ENCODE data around the gene VIPR1.

VIPR1 gene

GRCh38 chr3:42491881-42492507, 10.4 kb upstream of the VIPR1 start:
- Histone ChIP-seq H3K9me3 (ENCODE audit: control insufficient read depth, insufficient read depth, low read depth, low read length) (no peaks in the 10 kb centered on the region), H3K4me3 (ENCODE audit: low read depth, low read length) (no peak overlapping the region), H3K4me1 (ENCODE audit: control insufficient read depth, insufficient read depth, low read length) (no peaks in the 10 kb centered on the region), H3K36me3 (ENCODE audit: control insufficient read depth in 2 of 2, insufficient read depth in 1 of 2, low read length in 2 of 2) (no peaks in the 10 kb centered on the region), H3K27ac (ENCODE audit: extremely low read depth, low read depth, low read length) (no peak overlapping the region)
- POLR2A ChIA-PET = no interaction called here
- CTCF ChIA-PET = interaction anchor here (0.5 to 0.6 kb wide), 2 partner anchors 23 to 61 kb away, joined by 3 to 4 read pairs; no protein-coding TSS in a partner anchor
- TF ChIP-seq ZNF366 (tag by site-specific recombination; conservative IDR thresholded peaks at IDR 0.05) = 0 out of 2 replicates have a peak, but pooled peaks have one; percentile 42
- 0 out of 2 replicates have a peak, but pooled peaks have one; percentile 24 for TF ChIP-seq ZIC2 (tag by site-specific recombination; IDR thresholded peaks at IDR 0.05)
- TF ChIP-seq, protein P1, sequence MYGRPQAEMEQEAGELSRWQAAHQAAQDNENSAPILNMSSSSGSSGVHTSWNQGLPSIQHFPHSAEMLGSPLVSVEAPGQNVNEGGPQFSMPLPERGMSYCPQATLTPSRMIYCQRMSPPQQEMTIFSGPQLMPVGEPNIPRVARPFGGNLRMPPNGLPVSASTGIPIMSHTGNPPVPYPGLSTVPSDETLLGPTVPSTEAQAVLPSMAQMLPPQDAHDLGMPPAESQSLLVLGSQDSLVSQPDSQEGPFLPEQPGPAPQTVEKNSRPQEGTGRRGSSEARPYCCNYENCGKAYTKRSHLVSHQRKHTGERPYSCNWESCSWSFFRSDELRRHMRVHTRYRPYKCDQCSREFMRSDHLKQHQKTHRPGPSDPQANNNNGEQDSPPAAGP (tag by site-specific recombination; IDR thresholded peaks at IDR 0.05) = no peak

DNA sequence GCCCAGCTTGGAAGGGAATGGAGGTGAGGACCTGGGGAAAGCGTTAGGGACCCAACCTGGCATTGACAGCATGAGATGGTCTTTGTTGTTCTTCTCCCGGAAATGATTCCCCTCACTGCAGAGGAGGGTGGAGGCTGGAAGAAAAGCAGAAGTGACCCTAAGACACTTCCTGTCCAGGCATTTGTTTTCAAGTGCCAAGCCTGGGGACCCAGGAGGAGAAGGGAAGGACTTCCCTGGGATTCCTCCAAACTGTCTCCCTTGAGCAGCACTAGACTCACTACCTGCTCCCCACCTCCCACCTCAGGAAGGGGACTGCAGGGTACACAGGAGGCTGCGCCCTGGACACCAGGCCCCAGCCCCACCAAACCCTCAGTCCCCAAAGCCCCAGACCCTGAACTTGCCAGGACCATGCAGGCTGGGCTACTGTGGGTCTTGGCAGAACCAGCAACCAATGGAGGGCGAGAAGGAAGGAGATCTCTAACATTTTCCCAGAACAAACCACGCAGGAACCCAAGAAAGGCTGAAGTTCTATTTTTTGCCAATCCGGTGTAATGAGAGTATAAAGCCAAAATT, 9.8 kb upstream of the VIPR1 start:
- ChIA-PET POLR2A (no interaction called here), CTCF (no interaction called here)
- Histone ChIP-seq H3K4me1 (ENCODE audit: control insufficient read depth, insufficient read depth, low read length) (no peaks in the 10 kb centered on the region), H3K27ac (ENCODE audit: extremely low read depth, low read depth, low read length) (no peak overlapping the region), H3K4me3 (ENCODE audit: low read depth, low read length) (no peak overlapping the region), H3K9me3 (ENCODE audit: control insufficient read depth, insufficient read depth, low read depth, low read length) (no peaks in the 10 kb centered on the region), H3K36me3 (ENCODE audit: control insufficient read depth in 2 of 2, insufficient read depth in 1 of 2, low read length in 2 of 2) (no peaks in the 10 kb centered on the region)
- TF ChIP-seq ZNF558 (tag by site-specific recombination; IDR thresholded peaks at IDR 0.05) (no peak), ZNF776 (tag by site-specific recombination; IDR thresholded peaks at IDR 0.05; ENCODE audit: borderline replicate concordance) (no peak), ZNF223 (tag by site-specific recombination; IDR thresholded peaks at IDR 0.05) (no peak), ZBTB1 (tag by site-specific recombination; IDR thresholded peaks at IDR 0.05) (no peak), ZNF529 (tag by site-specific recombination; IDR thresholded peaks at IDR 0.05; ENCODE audit: insufficient replicate concordance) (no peak), FEZF1 (tag by site-specific recombination; IDR thresholded peaks at IDR 0.05) (no peak), ZBTB21 (tag by site-specific recombination; IDR thresholded peaks at IDR 0.05) (no peak), ZNF626 (tag by site-specific recombination; IDR thresholded peaks at IDR 0.05) (no peak), GLI4 (tag by site-specific recombination; IDR thresholded peaks at IDR 0.05) (no peak), ZNF184 (tag by site-specific recombination; IDR thresholded peaks at IDR 0.05) (no peak), ZNF404 (tag by site-specific recombination; IDR thresholded peaks at IDR 0.05) (no peak), ZNF132 (tag by site-specific recombination; IDR thresholded peaks at IDR 0.05; ENCODE audit: borderline replicate concordance) (no peak), SP7 (tag by site-specific recombination; IDR thresholded peaks at IDR 0.05) (no peak), ZNF169 (tag by site-specific recombination; IDR thresholded peaks at IDR 0.05) (no peak)
- TF ChIP-seq, protein P2, sequence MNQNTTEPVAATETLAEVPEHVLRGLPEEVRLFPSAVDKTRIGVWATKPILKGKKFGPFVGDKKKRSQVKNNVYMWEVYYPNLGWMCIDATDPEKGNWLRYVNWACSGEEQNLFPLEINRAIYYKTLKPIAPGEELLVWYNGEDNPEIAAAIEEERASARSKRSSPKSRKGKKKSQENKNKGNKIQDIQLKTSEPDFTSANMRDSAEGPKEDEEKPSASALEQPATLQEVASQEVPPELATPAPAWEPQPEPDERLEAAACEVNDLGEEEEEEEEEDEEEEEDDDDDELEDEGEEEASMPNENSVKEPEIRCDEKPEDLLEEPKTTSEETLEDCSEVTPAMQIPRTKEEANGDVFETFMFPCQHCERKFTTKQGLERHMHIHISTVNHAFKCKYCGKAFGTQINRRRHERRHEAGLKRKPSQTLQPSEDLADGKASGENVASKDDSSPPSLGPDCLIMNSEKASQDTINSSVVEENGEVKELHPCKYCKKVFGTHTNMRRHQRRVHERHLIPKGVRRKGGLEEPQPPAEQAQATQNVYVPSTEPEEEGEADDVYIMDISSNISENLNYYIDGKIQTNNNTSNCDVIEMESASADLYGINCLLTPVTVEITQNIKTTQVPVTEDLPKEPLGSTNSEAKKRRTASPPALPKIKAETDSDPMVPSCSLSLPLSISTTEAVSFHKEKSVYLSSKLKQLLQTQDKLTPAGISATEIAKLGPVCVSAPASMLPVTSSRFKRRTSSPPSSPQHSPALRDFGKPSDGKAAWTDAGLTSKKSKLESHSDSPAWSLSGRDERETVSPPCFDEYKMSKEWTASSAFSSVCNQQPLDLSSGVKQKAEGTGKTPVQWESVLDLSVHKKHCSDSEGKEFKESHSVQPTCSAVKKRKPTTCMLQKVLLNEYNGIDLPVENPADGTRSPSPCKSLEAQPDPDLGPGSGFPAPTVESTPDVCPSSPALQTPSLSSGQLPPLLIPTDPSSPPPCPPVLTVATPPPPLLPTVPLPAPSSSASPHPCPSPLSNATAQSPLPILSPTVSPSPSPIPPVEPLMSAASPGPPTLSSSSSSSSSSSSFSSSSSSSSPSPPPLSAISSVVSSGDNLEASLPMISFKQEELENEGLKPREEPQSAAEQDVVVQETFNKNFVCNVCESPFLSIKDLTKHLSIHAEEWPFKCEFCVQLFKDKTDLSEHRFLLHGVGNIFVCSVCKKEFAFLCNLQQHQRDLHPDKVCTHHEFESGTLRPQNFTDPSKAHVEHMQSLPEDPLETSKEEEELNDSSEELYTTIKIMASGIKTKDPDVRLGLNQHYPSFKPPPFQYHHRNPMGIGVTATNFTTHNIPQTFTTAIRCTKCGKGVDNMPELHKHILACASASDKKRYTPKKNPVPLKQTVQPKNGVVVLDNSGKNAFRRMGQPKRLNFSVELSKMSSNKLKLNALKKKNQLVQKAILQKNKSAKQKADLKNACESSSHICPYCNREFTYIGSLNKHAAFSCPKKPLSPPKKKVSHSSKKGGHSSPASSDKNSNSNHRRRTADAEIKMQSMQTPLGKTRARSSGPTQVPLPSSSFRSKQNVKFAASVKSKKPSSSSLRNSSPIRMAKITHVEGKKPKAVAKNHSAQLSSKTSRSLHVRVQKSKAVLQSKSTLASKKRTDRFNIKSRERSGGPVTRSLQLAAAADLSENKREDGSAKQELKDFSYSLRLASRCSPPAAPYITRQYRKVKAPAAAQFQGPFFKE (tag by site-specific recombination; IDR thresholded peaks at IDR 0.05; ENCODE audit: borderline replicate concordance) = no peak
- TF ChIP-seq, protein P3, sequence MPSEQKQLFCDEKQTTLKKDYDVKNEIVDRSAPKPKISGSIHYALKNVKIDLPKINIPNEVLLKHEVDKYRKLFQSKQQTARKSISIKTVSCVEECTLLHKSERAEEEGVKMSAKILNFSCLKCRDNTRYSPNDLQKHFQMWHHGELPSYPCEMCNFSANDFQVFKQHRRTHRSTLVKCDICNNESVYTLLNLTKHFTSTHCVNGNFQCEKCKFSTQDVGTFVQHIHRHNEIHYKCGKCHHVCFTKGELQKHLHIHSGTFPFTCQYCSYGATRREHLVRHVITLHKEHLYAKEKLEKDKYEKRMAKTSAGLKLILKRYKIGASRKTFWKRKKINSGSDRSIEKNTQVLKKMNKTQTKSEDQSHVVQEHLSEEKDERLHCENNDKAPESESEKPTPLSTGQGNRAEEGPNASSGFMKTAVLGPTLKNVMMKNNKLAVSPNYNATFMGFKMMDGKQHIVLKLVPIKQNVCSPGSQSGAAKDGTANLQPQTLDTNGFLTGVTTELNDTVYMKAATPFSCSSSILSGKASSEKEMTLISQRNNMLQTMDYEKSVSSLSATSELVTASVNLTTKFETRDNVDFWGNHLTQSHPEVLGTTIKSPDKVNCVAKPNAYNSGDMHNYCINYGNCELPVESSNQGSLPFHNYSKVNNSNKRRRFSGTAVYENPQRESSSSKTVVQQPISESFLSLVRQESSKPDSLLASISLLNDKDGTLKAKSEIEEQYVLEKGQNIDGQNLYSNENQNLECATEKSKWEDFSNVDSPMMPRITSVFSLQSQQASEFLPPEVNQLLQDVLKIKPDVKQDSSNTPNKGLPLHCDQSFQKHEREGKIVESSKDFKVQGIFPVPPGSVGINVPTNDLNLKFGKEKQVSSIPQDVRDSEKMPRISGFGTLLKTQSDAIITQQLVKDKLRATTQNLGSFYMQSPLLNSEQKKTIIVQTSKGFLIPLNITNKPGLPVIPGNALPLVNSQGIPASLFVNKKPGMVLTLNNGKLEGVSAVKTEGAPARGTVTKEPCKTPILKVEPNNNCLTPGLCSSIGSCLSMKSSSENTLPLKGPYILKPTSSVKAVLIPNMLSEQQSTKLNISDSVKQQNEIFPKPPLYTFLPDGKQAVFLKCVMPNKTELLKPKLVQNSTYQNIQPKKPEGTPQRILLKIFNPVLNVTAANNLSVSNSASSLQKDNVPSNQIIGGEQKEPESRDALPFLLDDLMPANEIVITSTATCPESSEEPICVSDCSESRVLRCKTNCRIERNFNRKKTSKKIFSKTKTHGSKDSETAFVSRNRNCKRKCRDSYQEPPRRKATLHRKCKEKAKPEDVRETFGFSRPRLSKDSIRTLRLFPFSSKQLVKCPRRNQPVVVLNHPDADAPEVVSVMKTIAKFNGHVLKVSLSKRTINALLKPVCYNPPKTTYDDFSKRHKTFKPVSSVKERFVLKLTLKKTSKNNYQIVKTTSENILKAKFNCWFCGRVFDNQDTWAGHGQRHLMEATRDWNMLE (tag by site-specific recombination; conservative IDR thresholded peaks at IDR 0.05; ENCODE audit: low read depth) = no peak
- TF ChIP-seq, protein P4, sequence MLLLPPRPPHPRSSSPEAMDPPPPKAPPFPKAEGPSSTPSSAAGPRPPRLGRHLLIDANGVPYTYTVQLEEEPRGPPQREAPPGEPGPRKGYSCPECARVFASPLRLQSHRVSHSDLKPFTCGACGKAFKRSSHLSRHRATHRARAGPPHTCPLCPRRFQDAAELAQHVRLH (tag by site-specific recombination; IDR thresholded peaks at IDR 0.05) = no peak
- TF ChIP-seq, protein P5, sequence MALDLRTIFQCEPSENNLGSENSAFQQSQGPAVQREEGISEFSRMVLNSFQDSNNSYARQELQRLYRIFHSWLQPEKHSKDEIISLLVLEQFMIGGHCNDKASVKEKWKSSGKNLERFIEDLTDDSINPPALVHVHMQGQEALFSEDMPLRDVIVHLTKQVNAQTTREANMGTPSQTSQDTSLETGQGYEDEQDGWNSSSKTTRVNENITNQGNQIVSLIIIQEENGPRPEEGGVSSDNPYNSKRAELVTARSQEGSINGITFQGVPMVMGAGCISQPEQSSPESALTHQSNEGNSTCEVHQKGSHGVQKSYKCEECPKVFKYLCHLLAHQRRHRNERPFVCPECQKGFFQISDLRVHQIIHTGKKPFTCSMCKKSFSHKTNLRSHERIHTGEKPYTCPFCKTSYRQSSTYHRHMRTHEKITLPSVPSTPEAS (tag by site-specific recombination; IDR thresholded peaks at IDR 0.05) = no peak
